Cerebellar cortex (tissue), 1 donor: ENCODE data around the gene CCDC85C.

ENCODE experiments used
- DNase-seq: peaks from one replicate; pipeline ENCODE4 v3.0.0-alpha.2; 2015; ENCODE audit warnings: low spot score

The CCDC85C gene

DNA sequence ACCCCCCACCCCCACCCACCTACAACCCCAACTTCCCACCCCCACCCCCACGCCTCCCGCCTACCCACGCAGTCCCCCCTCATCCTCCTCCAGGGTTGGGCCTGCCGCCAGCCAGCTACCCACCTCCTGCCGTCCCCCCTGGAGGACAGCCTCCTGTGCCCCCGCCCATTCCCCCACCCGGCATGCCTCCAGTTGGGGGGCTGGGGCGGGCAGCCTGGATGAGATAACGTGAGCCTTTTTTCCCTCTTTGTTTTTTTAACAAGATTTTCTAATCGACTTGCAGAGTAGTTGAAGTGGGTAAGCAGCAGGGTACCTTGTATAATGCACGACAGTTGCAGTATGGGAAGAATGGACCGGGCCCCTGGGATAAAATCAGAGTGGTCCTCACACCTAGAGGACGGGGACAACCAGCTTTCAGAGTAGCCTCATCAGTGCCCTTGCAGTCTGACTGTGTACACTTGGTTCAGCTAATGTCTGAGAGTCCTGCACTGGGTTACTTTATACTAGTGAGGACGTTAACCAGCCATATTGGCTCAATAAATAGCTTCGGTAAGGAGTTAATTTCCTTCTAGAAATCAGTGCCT, 93.4 kb downstream of the CCDC85C start:
- no peak for DNase-seq

GRCh38 chr14:99509871-99510555, 94.0 kb downstream of the CCDC85C start:
- DNase-seq, result no peak

DNA sequence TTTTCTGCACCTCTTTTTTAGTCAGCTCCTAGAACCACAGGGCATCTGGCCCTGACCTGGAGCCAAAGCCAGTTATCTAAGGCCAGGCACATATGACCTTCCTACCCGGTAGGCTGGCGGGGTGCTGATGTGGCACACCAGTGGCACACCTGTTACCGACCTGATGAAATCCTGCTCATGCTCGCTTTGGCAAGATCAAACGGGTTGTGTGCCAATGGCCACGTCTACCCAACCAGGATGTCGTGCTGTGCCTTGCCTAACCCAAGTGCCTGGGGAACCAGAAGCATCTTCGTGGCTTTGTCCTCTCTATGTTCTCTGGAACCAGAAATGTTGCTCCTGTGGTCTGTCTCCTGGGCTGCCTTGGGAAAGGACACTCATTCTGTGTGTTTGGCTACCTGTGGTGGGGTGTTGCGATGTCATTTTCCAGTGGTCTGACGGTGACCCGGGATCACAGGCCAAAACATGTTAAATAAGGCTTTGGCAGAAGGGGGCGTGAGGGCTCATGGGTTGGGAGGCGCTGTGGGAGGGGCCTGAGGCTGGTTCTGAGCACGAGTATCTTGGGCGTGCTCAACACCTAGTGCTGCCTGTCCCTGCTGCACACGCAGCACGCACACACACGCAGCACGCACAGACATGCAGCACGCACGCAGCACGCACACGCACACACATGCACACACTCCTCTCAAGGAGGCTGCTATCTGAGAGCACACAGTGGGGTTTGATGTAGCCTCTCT, 94.9 kb downstream of the CCDC85C start:
- peak; percentile 58 for DNase-seq

- DNase-seq, result no peak
Measured at GRCh38 chr14:99507860-99508640, 96.0 kb downstream of the CCDC85C start.

GRCh38 chr14:99506276-99506675, 97.7 kb downstream of the CCDC85C start:
- no peak for DNase-seq

DNA sequence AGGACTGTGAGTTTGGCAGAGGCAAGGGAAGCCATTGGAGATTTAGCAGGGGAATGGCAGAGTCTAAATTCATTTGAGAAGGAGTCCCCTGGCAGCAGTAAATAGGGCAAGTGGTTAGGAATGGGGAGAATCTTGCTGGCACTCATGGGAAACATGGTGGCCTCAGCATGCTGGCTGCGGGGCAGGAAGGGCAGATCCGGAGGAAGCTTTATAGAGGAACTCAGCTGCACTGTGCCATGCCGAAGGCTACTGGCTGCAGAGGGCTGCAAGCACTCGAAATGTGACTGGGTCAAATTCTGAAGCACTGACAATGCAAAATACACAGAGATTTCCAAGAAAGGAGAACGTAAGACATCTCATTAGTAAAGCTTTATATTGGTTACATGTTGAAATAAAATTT, 98.9 kb downstream of the CCDC85C start:
- no peak for DNase-seq

DNA sequence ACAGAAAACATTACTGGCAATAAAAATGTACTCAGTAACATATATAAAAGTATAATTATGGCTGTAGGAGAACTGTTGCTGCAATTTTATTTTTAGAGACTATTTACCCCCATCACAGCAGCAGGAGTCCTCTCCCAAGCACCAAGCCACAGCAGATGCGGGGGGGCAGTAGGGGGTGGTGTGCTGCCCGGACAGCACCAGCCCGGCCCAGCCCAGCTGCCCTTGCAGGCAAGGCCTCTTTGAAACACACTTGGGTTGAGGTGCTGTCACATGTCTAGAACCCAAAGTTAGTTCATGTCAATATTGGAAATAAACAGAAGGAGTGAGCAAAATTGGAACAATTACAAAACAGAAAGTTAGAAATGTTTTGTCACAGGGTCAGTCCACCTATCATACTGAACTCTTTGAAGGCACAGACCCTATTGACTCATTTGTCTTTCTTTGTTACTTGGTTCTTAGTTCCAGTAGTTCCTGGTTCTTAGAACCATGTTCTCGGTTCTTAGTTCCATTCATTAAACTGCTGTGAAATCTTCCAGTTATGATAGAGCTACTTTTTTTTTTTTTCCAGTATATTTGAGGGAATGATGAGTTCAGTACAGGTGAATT, 100.1 kb downstream of the CCDC85C start:
- DNase-seq, result no peak

- DNase-seq, result no peak
Measured at GRCh38 chr14:99502989-99503421, 101.0 kb downstream of the CCDC85C start.

DNA sequence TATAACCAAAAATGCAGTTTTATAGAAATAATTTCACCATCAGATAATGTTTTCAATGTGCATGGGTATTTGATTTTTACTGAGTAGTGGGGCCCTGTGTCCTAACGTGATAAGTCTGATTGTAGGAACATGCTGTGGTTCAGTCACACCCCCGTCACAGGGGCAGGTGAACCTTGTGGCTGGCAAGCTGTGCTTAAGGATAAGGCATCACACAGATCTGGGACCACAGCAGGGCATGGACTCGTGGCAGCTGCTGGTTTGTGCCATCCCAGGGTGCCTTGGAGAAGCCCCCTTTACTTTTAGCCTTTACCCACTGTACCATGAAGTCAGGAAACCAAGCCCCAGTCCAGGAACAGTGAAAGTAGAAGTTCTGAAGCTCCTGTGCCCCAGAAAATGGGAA, 106.1 kb downstream of the CCDC85C start:
- DNase-seq, result no peak

- no peak for DNase-seq
Measured at GRCh38 chr14:99497341-99497740, 106.7 kb downstream of the CCDC85C start.

- no peak for DNase-seq
Measured at GRCh38 chr14:99484106-99484505, 119.9 kb downstream of the CCDC85C start.

DNA sequence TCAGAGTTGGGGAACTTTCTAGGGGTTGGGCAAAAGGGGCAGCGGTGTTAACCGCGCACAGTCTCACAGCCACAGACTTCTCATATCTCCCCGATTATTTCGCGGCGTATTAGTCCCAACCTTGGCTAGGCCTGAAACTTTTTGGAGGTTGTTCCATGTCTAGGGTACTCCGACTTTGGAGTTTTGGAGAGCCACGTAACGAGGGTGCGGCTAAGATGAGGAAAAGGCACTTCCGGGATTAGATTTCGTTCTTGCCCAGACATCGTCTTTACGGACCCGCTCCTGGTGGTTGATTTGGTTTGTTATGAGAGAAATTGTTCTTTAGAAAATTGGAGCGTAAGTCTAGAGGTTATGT, 122.3 kb downstream of the CCDC85C start:
- no peak for DNase-seq

DNA sequence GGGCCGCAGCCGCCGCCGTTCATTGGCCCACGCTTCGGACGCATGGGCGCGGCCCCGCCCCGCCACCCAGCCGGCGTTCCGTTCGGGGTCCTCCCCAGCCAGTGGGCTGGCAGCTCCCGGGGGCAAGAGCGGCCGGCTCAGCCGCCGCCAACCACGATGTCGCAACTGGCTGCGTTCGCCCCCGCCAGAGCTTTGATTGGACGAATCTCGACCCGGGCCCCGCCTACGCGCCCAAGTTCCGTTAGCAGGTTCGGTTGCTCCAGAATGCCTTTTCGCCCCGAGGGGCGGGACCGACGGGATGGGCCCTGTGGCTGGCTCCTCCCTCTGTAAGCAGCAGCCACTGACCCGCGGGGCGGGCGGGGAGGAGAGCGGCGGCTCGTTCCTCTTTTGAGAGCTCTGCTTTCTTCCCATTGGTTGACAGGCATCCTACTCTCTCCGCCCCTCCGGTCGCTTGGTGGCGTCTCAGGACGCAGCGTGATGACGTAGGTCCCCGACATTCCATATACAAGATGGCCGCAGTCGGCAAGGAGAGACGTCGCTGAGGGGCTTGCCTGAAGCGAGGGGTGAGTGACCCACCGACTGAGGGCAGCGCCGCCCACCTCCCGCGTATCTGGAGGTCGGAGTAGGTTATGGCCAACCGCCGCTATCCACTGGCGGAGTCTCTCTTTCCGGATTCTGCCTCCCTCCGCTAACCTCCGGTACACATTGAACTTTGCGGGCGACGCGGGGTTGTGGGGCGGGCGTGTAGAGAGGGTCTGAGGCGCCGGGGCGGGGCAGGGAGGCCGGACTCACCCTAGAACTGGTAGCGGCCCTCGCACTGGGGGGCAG, 122.9 kb downstream of the CCDC85C start, which contains the start of gene CCNK:
Gene CCNK, plus strand, starts transcription at position 493 of the 828 bp plus-strand sequence. CDS start 11,269 bp downstream, outside the sequence.
- peak; percentile 100 for DNase-seq

- peak; percentile 36 for DNase-seq
Measured at GRCh38 chr14:99479906-99480869, 123.8 kb downstream of the CCDC85C start, which contains the start of gene SETD3. Gene SETD3 (minus strand): TSS chr14:99480859. CDS start chr14:99465805, 15,054 bp downstream.

DNA sequence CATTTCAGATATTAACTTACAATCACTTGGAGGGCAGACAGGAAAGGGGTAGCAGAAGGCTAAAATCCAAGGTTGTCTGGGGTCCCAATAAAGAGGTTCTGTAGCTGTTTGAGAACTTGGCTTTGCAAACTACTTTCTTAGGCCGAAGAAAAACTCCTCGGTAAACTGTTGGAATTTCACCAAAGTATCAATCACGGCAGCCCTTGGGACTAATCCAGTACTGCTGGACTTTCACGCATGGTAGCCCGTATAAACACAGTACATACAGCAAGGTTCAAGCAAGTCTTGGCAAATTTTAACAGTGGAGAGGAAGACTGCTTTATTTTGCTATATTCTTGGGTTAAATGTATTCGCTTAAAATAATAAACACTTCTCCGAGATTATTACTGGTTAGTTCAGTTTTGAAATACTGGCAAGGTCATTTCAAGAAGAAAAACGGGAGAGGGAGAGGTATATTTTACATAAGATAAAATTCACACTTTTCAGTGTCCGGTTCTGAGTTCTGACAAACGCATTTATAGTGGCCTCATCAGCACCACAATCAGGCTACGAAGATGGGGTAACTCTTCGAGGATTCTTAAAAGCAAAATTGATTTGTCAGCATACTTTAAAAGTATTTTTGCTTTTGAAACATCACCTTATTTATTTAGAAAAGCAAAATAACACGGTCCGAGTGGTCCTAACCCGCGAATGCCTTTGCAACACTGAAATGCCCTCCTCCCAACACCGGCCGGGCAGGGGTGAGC, 124.7 kb downstream of the CCDC85C start:
- no peak for DNase-seq

DNA sequence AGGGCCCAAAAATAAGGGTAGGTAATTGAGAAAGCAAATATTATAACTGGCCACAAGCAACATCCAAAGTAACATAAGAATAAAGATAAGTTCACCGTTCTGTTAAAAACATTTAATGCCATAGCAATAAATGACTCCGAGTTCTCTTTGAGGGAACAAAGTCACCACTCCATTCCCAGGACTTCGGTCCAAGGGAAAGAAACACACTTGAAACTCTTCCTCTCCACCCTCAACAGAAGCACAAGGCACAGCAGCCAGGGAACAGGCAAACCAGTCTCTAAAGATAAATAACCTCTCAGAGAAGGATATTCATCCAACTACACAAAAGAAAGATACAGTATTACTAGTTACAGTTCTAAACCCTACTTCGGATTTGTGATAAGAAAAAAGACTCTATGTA, 125.9 kb downstream of the CCDC85C start:
- no peak for DNase-seq

DNA sequence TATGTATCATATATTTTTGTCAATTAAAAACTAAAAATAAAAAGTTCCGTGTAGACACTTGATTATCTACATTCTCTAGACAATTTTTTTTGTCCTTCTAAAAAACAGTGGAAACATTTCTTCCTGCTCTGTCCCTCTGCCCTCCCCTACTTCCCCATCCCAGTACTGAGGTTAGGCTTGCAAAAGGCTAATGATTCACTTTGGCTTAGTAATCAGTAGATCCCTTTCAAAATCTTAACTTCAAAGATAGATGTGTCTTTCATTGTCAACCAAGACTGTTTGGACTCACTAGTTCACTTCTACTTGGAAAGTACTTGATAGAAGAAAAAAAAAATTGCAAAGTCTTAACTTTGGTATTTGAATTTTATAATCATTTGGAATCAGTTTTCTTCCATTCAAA, 127.1 kb downstream of the CCDC85C start:
- DNase-seq, result no peak

GRCh38 chr14:99475660-99476059, 128.3 kb downstream of the CCDC85C start:
- DNase-seq, result no peak

GRCh38 chr14:99475179-99475578, 128.8 kb downstream of the CCDC85C start:
- peak; percentile 8 for DNase-seq
